HCT116 (cell line): ENCODE data around the gene TOPAZ1. TPM values are rescaled to one million over a fixed set of nuclear protein-coding genes. Genes with fewer than 3 reads are reported as not detected.

Experiments used
- ATAC-seq: fragments of 200-7000 bp; cut with Tn5 transposase; 2 replicates; pipeline ENCODE4 v1.9.1; 2020; ENCODE audit warnings: mild to moderate bottlenecking, moderate library complexity
- BruUV-seq: library from RNA; stranded (reverse); fragments of 400-500 nt; replicated peaks from 2 replicates; lab custom pipeline; 2021; lab: Mats Ljungman, UMichigan
- CTCF ChIA-PET: fragments of 300-600 bp; sonication (Branson Sonifier 250); formaldehyde crosslinking; loops from one replicate; lab custom pipeline; 2021; ENCODE audit warnings: antibody characterized with exemption; lab: Charles Lee
- POLR2A ChIA-PET: fragments of 300-600, 350-600 bp; sonication (Branson Sonifier 250); formaldehyde crosslinking; loops from one replicate; lab custom pipeline; 2021; ENCODE audit warnings: antibody characterized with exemption; lab: Charles Lee
- RAD21 ChIA-PET, 2 experiments: fragments of 300-600 bp; sonication (Branson Sonifier 250); formaldehyde crosslinking; loops; one replicate each; lab custom pipeline; 2023; ENCODE audit warnings: low total read pairs in 2 of 2; ENCODE audit not compliant: uncharacterized antibody in 2 of 2, unreplicated experiment in 2 of 2, low non-redundant PET in 1 of 2; lab: Charles Lee
- DNase-seq: peaks from one replicate; pipeline ENCODE4 v3.0.0-alpha.2; 2010; ENCODE audit warnings: low read depth, low spot score
- H2AFZ ChIP-seq: fragments of 200-600 bp; shearing (Covaris generic), sonication (generic); 2 replicates; pipeline ENCODE4 v1.6.1; 2017; ENCODE audit warnings: low read depth, mixed run types, mixed read lengths, antibody characterized with exemption, low read length; ENCODE audit not compliant: poor library complexity, severe bottlenecking
- H3K27ac ChIP-seq: 2 replicates; pipeline ENCODE4 v1.5.1; 2012; ENCODE audit warnings: low read depth, low read length
- H3K27me3 ChIP-seq: fragments of 200-600 bp; sonication (generic); 2 replicates; pipeline ENCODE4 v1.6.1; 2016; ENCODE audit warnings: mixed run types, low read length, mixed read lengths; ENCODE audit not compliant: insufficient read depth
- H3K36me3 ChIP-seq, 2 experiments: fragments of 200-500 bp in 1 of 2; fragments of 200-600 bp in 1 of 2; sonication (Bioruptor generic) in 1 of 2; sonication (generic) in 1 of 2; 2 replicates each; pipeline versions ENCODE4 v1.5.1 to v1.6.1; 2014 to 2016; ENCODE audit warnings: low read length in 2 of 2, inconsistent platforms in 1 of 2, mixed read lengths in 1 of 2, mixed run types in 1 of 2; ENCODE audit not compliant: insufficient read depth in 2 of 2, control insufficient read depth in 1 of 2
- H3K4me1 ChIP-seq, 2 experiments: fragments of 200-600 bp in 1 of 2; sonication (generic) in 1 of 2; 2 replicates each; pipeline versions ENCODE4 v1.5.1 to v1.6.1; 2012 to 2017; ENCODE audit warnings: low read length in 2 of 2, inconsistent platforms in 1 of 2, mild to moderate bottlenecking in 1 of 2, mixed read lengths in 1 of 2, mixed run types in 1 of 2, moderate library complexity in 1 of 2; ENCODE audit not compliant: insufficient read depth in 2 of 2, control insufficient read depth in 1 of 2
- H3K4me2 ChIP-seq: fragments of 200-600 bp; sonication (generic); 2 replicates; pipeline ENCODE4 v1.6.1; 2017; ENCODE audit warnings: mixed run types, low read length, mixed read lengths
- H3K4me3 ChIP-seq, 2 experiments: fragments of 200-600 bp in 1 of 2; sonication (generic) in 1 of 2; replicated peaks in 1 of 2; 2 replicates each; pipeline ENCODE4 v1.5.1; 2011 to 2016; ENCODE audit warnings: low read length in 2 of 2, control low read depth in 1 of 2, low read depth in 1 of 2, mild to moderate bottlenecking in 1 of 2, mixed read lengths in 1 of 2, mixed run types in 1 of 2
- H3K79me2 ChIP-seq: fragments of 200-600 bp; sonication (generic); 2 replicates; pipeline ENCODE4 v1.6.1; 2017; ENCODE audit warnings: mild to moderate bottlenecking, mixed run types, low read length, moderate library complexity, mixed read lengths; ENCODE audit not compliant: insufficient read depth
- H3K9ac ChIP-seq: fragments of 200-600 bp; sonication (generic); 2 replicates; pipeline ENCODE4 v1.6.1; 2016; ENCODE audit warnings: low read length, mixed read lengths
- H3K9me2 ChIP-seq: fragments of 200-600 bp; sonication (generic), shearing (Covaris generic); 2 replicates; pipeline ENCODE4 v1.6.1; 2017; ENCODE audit warnings: mixed run types, mild to moderate bottlenecking, moderate library complexity; ENCODE audit not compliant: insufficient read depth
- H3K9me3 ChIP-seq, 2 experiments: fragments of 200-500 bp in 1 of 2; fragments of 200-600 bp in 1 of 2; sonication (Bioruptor generic) in 1 of 2; sonication (generic) in 1 of 2; 2 replicates each; pipeline ENCODE4 v1.6.1; 2014 to 2017; ENCODE audit warnings: low read length in 2 of 2, mixed read lengths in 2 of 2, inconsistent platforms in 1 of 2, low read depth in 1 of 2, mild to moderate bottlenecking in 1 of 2, mixed run types in 1 of 2, moderate library complexity in 1 of 2; ENCODE audit not compliant: control insufficient read depth in 1 of 2, insufficient read depth in 1 of 2
- H4K20me1 ChIP-seq: fragments of 200-600 bp; sonication (generic), shearing (Covaris generic); 2 replicates; pipeline ENCODE4 v1.6.1; 2017; ENCODE audit warnings: mixed run types, mild to moderate bottlenecking, moderate library complexity; ENCODE audit not compliant: insufficient read depth
- CBX3 ChIP-seq: IDR thresholded peaks from 2 replicates; pipeline ENCODE4 v1.6.1; 2012; ENCODE audit warnings: low read depth
- CEBPB ChIP-seq: IDR thresholded peaks from 2 replicates; pipeline ENCODE4 v1.6.1; 2012; ENCODE audit warnings: low read depth
- EGR1 ChIP-seq: IDR thresholded peaks from 2 replicates; pipeline ENCODE4 v1.6.1; 2012; ENCODE audit warnings: low read depth
- ELF1 ChIP-seq: IDR thresholded peaks from 2 replicates; pipeline ENCODE4 v1.6.1; 2012; ENCODE audit warnings: low read depth, borderline replicate concordance
- EZH2 ChIP-seq: fragments of 200-600 bp; sonication (generic); IDR thresholded peaks from 2 replicates; pipeline ENCODE4 v1.6.1; 2017; ENCODE audit warnings: antibody characterized with exemption, mixed run types
- EZH2phosphoT487 ChIP-seq: fragments of 200-600 bp; IDR thresholded peaks from 2 replicates; pipeline ENCODE4 v1.6.1; 2018; ENCODE audit warnings: antibody characterized with exemption, borderline replicate concordance
- JUND ChIP-seq: IDR thresholded peaks from 2 replicates; pipeline ENCODE4 v1.6.1; 2012
- MAX ChIP-seq: IDR thresholded peaks from 2 replicates; pipeline ENCODE4 v1.6.1; 2012
- POLR2AphosphoS5 ChIP-seq: IDR thresholded peaks from 2 replicates; pipeline ENCODE4 v1.6.1; 2011; ENCODE audit warnings: mild to moderate bottlenecking, low read depth, low read length, moderate library complexity
- RAD21 ChIP-seq: IDR thresholded peaks from 2 replicates; pipeline ENCODE4 v1.6.1; 2012; ENCODE audit warnings: low read depth, mild to moderate bottlenecking
- SIN3A ChIP-seq: IDR thresholded peaks from 2 replicates; pipeline ENCODE4 v1.6.1; 2012; ENCODE audit warnings: low read depth
- SP1 ChIP-seq: IDR thresholded peaks from 2 replicates; pipeline ENCODE4 v1.6.1; 2012; ENCODE audit warnings: low read depth
- YY1 ChIP-seq: IDR thresholded peaks from 2 replicates; pipeline ENCODE4 v1.6.1; 2011; ENCODE audit warnings: low read length, low read depth, moderate library complexity, mild to moderate bottlenecking; ENCODE audit not compliant: insufficient replicate concordance; ENCODE audit errors: extremely low read depth
- ZFX ChIP-seq: fragments of 450-650 bp; IDR thresholded peaks from 2 replicates; pipeline ENCODE4 v1.6.1; 2017
- ZNF274 ChIP-seq: fragments of 200-500 bp; sonication (Bioruptor generic); IDR thresholded peaks from 2 replicates; pipeline ENCODE4 v1.6.1; 2014; ENCODE audit warnings: mild to moderate bottlenecking, low read depth, low read length, inconsistent platforms
- intact Hi-C: fragments of 100-400 bp; cut with micrococcal nuclease; formaldehyde crosslinking; loops from 2 replicates; pipeline ENCODE4 v1.10.0; 2022
- total RNA-seq: library from RNA; stranded (reverse); gene quantifications from one replicate; pipeline ENCODE4 v1.2.1, GENCODE V29; 2021; ENCODE audit not compliant: unreplicated experiment
- TF ChIP-seq, protein P1 (sequence below): IDR thresholded peaks from 2 replicates; pipeline ENCODE4 v1.6.1; 2012
- TF ChIP-seq, protein P2 (sequence below): IDR thresholded peaks from 2 replicates; pipeline ENCODE4 v1.6.1; 2012; ENCODE audit warnings: low read depth
- TF ChIP-seq, protein P3 (sequence below), 3 experiments: fragments of 200-600 bp in 1 of 3; sonication (generic) in 1 of 3; IDR thresholded peaks in 2 of 3; conservative IDR thresholded peaks in 1 of 3; 2 replicates each; pipeline ENCODE4 v1.5.1; 2012 to 2017; ENCODE audit warnings: low read depth in 2 of 3, low read length in 2 of 3, antibody characterized with exemption in 1 of 3, borderline replicate concordance in 1 of 3, control low read depth in 1 of 3, mild to moderate bottlenecking in 1 of 3, mixed read lengths in 1 of 3, mixed run types in 1 of 3, moderate library complexity in 1 of 3; ENCODE audit not compliant: insufficient read depth in 1 of 3

The TOPAZ1 gene
- total RNA-seq, 1 experiment from 2014 or later = not detected

DNA sequence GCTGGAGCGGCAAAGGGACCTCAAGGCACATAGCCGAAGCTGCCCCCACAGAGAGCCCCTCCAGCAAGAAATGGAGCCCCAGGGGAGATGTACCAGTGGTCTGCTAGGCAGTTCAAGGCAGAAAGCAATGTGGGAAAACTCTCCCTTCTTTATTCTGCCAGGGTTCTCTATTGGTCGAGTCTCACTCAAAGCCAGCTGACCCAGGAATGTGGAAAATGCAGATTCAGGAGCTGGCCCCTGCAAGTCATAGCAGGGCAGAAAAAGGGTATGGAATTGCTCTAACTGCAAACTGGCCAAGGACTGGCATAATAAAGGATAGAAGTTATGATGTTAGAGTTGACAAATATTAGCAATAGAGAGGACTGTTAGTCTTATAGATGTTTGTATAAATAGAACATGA, 4.0 kb upstream of the TOPAZ1 start:
- intact Hi-C loops = no loop called here
- Histone ChIP-seq H3K4me3 (no peak overlapping the region), H2AFZ (no peak overlapping the region), H3K9ac (no peak overlapping the region), H3K9me3 (no peaks in the 10 kb centered on the region), H3K36me3 (no peaks in the 10 kb centered on the region), H3K4me2 (no peak overlapping the region), H3K79me2 (no peaks in the 10 kb centered on the region), H3K27ac (no peak overlapping the region), H4K20me1 (no peaks in the 10 kb centered on the region), H3K9me2 (no peaks in the 10 kb centered on the region), H3K27me3 (no peaks in the 10 kb centered on the region), H3K4me1 (peaks cover 2 to 11% of the 10 kb centered on the region in 2 experiments; a peak in 2 of 4 replicates)
- ATAC-seq (no peak), DNase-seq (no peak)
- RAD21 ChIA-PET = no interaction called here
- no TSS peak for BruUV-seq
- no peak for TF ChIP-seq EGR1
- no peak for TF ChIP-seq ELF1
- TF ChIP-seq, protein P1, sequence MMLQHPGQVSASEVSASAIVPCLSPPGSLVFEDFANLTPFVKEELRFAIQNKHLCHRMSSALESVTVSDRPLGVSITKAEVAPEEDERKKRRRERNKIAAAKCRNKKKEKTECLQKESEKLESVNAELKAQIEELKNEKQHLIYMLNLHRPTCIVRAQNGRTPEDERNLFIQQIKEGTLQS = no peak
- TF ChIP-seq EZH2 = no peak
- TF ChIP-seq CBX3 = no peak
- no peak for TF ChIP-seq SIN3A
- TF ChIP-seq EZH2phosphoT487 = no peak
- no peak for TF ChIP-seq POLR2AphosphoS5
- no peak for TF ChIP-seq JUND
- TF ChIP-seq, protein P2, sequence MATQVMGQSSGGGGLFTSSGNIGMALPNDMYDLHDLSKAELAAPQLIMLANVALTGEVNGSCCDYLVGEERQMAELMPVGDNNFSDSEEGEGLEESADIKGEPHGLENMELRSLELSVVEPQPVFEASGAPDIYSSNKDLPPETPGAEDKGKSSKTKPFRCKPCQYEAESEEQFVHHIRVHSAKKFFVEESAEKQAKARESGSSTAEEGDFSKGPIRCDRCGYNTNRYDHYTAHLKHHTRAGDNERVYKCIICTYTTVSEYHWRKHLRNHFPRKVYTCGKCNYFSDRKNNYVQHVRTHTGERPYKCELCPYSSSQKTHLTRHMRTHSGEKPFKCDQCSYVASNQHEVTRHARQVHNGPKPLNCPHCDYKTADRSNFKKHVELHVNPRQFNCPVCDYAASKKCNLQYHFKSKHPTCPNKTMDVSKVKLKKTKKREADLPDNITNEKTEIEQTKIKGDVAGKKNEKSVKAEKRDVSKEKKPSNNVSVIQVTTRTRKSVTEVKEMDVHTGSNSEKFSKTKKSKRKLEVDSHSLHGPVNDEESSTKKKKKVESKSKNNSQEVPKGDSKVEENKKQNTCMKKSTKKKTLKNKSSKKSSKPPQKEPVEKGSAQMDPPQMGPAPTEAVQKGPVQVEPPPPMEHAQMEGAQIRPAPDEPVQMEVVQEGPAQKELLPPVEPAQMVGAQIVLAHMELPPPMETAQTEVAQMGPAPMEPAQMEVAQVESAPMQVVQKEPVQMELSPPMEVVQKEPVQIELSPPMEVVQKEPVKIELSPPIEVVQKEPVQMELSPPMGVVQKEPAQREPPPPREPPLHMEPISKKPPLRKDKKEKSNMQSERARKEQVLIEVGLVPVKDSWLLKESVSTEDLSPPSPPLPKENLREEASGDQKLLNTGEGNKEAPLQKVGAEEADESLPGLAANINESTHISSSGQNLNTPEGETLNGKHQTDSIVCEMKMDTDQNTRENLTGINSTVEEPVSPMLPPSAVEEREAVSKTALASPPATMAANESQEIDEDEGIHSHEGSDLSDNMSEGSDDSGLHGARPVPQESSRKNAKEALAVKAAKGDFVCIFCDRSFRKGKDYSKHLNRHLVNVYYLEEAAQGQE = no peak
- TF ChIP-seq ZNF274 = no peak
- TF ChIP-seq MAX = no peak
- no peak for TF ChIP-seq RAD21
- TF ChIP-seq SP1 = no peak
- TF ChIP-seq, protein P3, sequence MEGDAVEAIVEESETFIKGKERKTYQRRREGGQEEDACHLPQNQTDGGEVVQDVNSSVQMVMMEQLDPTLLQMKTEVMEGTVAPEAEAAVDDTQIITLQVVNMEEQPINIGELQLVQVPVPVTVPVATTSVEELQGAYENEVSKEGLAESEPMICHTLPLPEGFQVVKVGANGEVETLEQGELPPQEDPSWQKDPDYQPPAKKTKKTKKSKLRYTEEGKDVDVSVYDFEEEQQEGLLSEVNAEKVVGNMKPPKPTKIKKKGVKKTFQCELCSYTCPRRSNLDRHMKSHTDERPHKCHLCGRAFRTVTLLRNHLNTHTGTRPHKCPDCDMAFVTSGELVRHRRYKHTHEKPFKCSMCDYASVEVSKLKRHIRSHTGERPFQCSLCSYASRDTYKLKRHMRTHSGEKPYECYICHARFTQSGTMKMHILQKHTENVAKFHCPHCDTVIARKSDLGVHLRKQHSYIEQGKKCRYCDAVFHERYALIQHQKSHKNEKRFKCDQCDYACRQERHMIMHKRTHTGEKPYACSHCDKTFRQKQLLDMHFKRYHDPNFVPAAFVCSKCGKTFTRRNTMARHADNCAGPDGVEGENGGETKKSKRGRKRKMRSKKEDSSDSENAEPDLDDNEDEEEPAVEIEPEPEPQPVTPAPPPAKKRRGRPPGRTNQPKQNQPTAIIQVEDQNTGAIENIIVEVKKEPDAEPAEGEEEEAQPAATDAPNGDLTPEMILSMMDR (IDR thresholded peaks at IDR 0.05 in 2 of 3, conservative IDR thresholded peaks at IDR 0.05 in 1 of 3; ENCODE audit: borderline replicate concordance in 1 of 3, insufficient read depth in 1 of 3, low read depth in 2 of 3, low read length in 2 of 3) = no peak
- no peak for TF ChIP-seq ZFX
- TF ChIP-seq CEBPB = no peak
- no peak for TF ChIP-seq YY1
- POLR2A ChIA-PET = no interaction called here
- CTCF ChIA-PET = interaction anchor here (1.2 kb wide), 1 partner anchor 358 kb away, joined by 3 read pairs; no protein-coding TSS in a partner anchor
